Sigmoid colon (tissue), 7 donors: ENCODE results near the gene ACTN1. TPM values are rescaled to one million over a fixed set of nuclear protein-coding genes. Genes with fewer than 3 reads are reported as not detected.

ENCODE experiments used
- DNase-seq: peaks from one replicate; pipeline ENCODE4 v3.0.0-alpha.2; 2019
- H3K27ac ChIP-seq, 4 donors: fragments of 200-600 bp; sonication (generic); one replicate each; pipeline ENCODE4 v1.5.1; 2016 to 2019; ENCODE audit warnings: mild to moderate bottlenecking in 1 of 4
- H3K27me3 ChIP-seq, 3 donors: fragments of 200-600 bp; sonication (generic); one replicate each; pipeline ENCODE4 v1.5.1; 2019; ENCODE audit warnings: mild to moderate bottlenecking in 1 of 3
- H3K36me3 ChIP-seq, 4 donors: fragments of 200-600 bp; sonication (generic); one replicate each; pipeline ENCODE4 v1.5.1; 2016 to 2019
- H3K4me1 ChIP-seq, 4 donors: fragments of 200-600 bp; sonication (generic); one replicate each; pipeline ENCODE4 v1.5.1; 2017 to 2019
- H3K4me3 ChIP-seq, 4 donors: fragments of 200-600 bp; sonication (generic); one replicate each; pipeline ENCODE4 v1.5.1; 2017 to 2019; ENCODE audit warnings: mild to moderate bottlenecking in 2 of 4, moderate library complexity in 1 of 4
- H3K9me3 ChIP-seq, 4 donors: fragments of 200-600 bp in 3 of 4; sonication (generic) in 3 of 4; one replicate each; pipeline versions ENCODE4 v1.5.1 to v1.6.1; 2013 to 2019
- EP300 ChIP-seq, 4 donors: sonication (generic); formaldehyde crosslinking; IDR thresholded peaks; one replicate each; pipeline ENCODE4 v1.6.1; 2017; ENCODE audit warnings: antibody characterized with exemption in 4 of 4
- POLR2A ChIP-seq, 2 donors: fragments of 450-650 bp; IDR thresholded peaks; one replicate each; pipeline ENCODE4 v1.6.1; 2016; ENCODE audit warnings: antibody characterized with exemption in 2 of 2, mild to moderate bottlenecking in 2 of 2, moderate library complexity in 2 of 2
- POLR2AphosphoS5 ChIP-seq, 4 donors: sonication (generic); formaldehyde crosslinking; IDR thresholded peaks; one replicate each; pipeline ENCODE4 v1.6.1; 2017; ENCODE audit warnings: antibody characterized with exemption in 4 of 4
- WGBS, 2 donors: extraction: QIAGEN DNeasy Blood & Tissue Kit; methylation state at CpG; one replicate each; pipeline ENCODE4 v1.1.7; 2013; 5-methylcytosine and 5-hydroxymethylcytosine counted together
- intact Hi-C: fragments of 100-400 bp; cut with DNase I; formaldehyde crosslinking; loops from one replicate; pipeline ENCODE4 v1.15.1; 2023
- polyA plus RNA-seq, 3 donors: library from polyadenylated mRNA; stranded (reverse); fragments of 200-250 nt; gene quantifications; one replicate each; pipeline ENCODE4 v1.2.3, GENCODE V29; 2013
- total RNA-seq, 4 donors: library from RNA; depleted of rRNA; stranded (reverse); fragments of >200 nt; gene quantifications; one replicate each; pipeline ENCODE4 v1.1.0, GENCODE V29; 2016
- TF ChIP-seq, protein P1 (sequence below), 4 experiments: fragments of 450-650 bp in 3 of 4; fragments of 200-600 bp in 1 of 4; IDR thresholded peaks; one replicate each; pipeline ENCODE4 v1.5.1; 2016 to 2019; ENCODE audit warnings: antibody characterized with exemption in 4 of 4, mild to moderate bottlenecking in 3 of 4, moderate library complexity in 2 of 4
- donor health status: healthy with polysubstance abuse.
- donor health status: Bipolar disorder and iron deficiency.
- donor health status: healthy.

The ACTN1 gene
- total and polyA plus RNA-seq, 7 donors: 20.1 to 1,069 (median 372) TPM

- TF ChIP-seq POLR2AphosphoS5 (IDR thresholded peaks at IDR 0.05) (no peak), EP300 (IDR thresholded peaks at IDR 0.05) (no peak), POLR2A (IDR thresholded peaks at IDR 0.05) (no peak)
- TF ChIP-seq, protein P1, sequence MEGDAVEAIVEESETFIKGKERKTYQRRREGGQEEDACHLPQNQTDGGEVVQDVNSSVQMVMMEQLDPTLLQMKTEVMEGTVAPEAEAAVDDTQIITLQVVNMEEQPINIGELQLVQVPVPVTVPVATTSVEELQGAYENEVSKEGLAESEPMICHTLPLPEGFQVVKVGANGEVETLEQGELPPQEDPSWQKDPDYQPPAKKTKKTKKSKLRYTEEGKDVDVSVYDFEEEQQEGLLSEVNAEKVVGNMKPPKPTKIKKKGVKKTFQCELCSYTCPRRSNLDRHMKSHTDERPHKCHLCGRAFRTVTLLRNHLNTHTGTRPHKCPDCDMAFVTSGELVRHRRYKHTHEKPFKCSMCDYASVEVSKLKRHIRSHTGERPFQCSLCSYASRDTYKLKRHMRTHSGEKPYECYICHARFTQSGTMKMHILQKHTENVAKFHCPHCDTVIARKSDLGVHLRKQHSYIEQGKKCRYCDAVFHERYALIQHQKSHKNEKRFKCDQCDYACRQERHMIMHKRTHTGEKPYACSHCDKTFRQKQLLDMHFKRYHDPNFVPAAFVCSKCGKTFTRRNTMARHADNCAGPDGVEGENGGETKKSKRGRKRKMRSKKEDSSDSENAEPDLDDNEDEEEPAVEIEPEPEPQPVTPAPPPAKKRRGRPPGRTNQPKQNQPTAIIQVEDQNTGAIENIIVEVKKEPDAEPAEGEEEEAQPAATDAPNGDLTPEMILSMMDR (IDR thresholded peaks at IDR 0.05): no peak
- WGBS, 2 donors: 87 to 89% methylated on average over 10 of the region's 10 CpGs
- H3K27me3 ChIP-seq: no peaks in the 10 kb centered on the region
- H3K36me3 ChIP-seq: no peaks in the 10 kb centered on the region
- peaks cover 0 to 29% (median 16%) of the 10 kb centered on the region in 4 donors for H3K4me1 ChIP-seq
- DNase-seq: no peak
- no peaks in the 10 kb centered on the region for H3K9me3 ChIP-seq
- intact Hi-C loops: no loop called here
- H3K27ac ChIP-seq: no peak overlapping the region
- no peak overlapping the region for H3K4me3 ChIP-seq
These were observed 24.5 kb upstream of the ACTN1 start for GRCh38 chr14:69003626-69004025.

DNA sequence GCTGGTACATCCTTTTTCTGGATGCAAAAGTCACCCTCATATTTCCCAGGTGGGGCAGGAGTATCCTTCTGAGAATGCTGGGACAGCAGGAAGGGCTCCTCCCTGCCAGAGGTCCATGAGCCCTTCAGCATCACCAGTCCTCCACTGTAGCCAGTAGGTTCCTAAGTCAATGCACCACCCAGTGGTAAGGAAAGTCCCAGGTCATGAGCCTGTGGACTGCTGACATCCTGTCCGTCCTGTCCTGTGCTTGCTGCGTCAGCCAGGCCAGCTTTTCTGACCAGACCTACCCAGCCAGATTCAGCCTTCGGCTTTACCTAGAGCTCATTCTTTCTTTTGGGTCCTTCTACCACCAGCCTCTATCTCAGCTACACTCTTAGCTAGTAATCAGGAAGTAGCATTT lies 23.0 kb upstream of the ACTN1 start:
- 54 to 74% methylated on average over 3 of the region's 3 CpGs for WGBS, 2 donors
- no peak overlapping the region for H3K4me3 ChIP-seq
- no peaks in the 10 kb centered on the region for H3K36me3 ChIP-seq
- no peaks in the 10 kb centered on the region for H3K27me3 ChIP-seq
- no peak for TF ChIP-seq EP300 (IDR thresholded peaks at IDR 0.05)
- TF ChIP-seq, protein P1 (IDR thresholded peaks at IDR 0.05): peak in 1 of 4 experiments; percentile 13
- no peak for TF ChIP-seq POLR2A (IDR thresholded peaks at IDR 0.05)
- TF ChIP-seq POLR2AphosphoS5 (IDR thresholded peaks at IDR 0.05): no peak
- no peak overlapping the region for H3K27ac ChIP-seq
- H3K9me3 ChIP-seq: no peaks in the 10 kb centered on the region
- peaks cover 0 to 22% (median 12%) of the 10 kb centered on the region in 4 donors for H3K4me1 ChIP-seq
- intact Hi-C loops: no loop called here
- DNase-seq: no peak

- Histone ChIP-seq H3K27ac (no peak overlapping the region), H3K4me3 (no peak overlapping the region), H3K4me1 (peaks cover 0 to 21% (median 12%) of the 10 kb centered on the region in 4 donors), H3K27me3 (no peaks in the 10 kb centered on the region), H3K9me3 (no peaks in the 10 kb centered on the region), H3K36me3 (no peaks in the 10 kb centered on the region)
- TF ChIP-seq, protein P1 (IDR thresholded peaks at IDR 0.05): no peak
- TF ChIP-seq EP300 (IDR thresholded peaks at IDR 0.05) (no peak), POLR2A (IDR thresholded peaks at IDR 0.05) (no peak), POLR2AphosphoS5 (IDR thresholded peaks at IDR 0.05) (no peak)
- WGBS, 2 donors: 36 to 76% methylated on average over 2 of the region's 2 CpGs
- intact Hi-C loops: no loop called here
- DNase-seq: no peak
These were observed 22.3 kb upstream of the ACTN1 start for GRCh38 chr14:69001375-69001774.

DNA sequence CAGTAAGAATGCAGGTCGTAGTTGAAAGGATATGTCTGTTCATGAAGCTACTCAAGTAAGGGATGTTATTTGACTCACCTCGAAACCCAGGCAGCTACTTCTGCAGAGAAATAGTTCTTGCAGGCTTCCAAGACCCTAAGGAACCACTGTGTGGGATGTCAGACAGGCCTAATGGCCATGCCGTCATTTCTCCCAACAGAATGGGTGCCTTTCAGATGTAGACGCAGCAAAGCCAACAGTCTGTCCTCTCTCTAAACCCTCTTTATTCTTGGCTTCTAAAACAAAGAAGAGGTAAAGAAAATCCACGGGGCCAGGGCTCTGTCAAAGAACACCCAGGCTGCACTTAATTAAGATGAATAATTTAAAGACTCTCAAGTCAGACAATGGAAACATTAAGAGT lies 19.0 kb upstream of the ACTN1 start:
- 90 to 92% methylated on average over 5 of the region's 5 CpGs for WGBS, 2 donors
- no peaks in the 10 kb centered on the region for H3K36me3 ChIP-seq
- no peak overlapping the region for H3K27ac ChIP-seq
- no peaks in the 10 kb centered on the region for H3K9me3 ChIP-seq
- DNase-seq: no peak
- intact Hi-C loops: no loop called here
- H3K27me3 ChIP-seq: no peaks in the 10 kb centered on the region
- no peak overlapping the region for H3K4me3 ChIP-seq
- no peaks in the 10 kb centered on the region for H3K4me1 ChIP-seq
- no peak for TF ChIP-seq POLR2AphosphoS5 (IDR thresholded peaks at IDR 0.05)
- TF ChIP-seq, protein P1 (IDR thresholded peaks at IDR 0.05): no peak
- TF ChIP-seq POLR2A (IDR thresholded peaks at IDR 0.05): no peak
- no peak for TF ChIP-seq EP300 (IDR thresholded peaks at IDR 0.05)

DNA sequence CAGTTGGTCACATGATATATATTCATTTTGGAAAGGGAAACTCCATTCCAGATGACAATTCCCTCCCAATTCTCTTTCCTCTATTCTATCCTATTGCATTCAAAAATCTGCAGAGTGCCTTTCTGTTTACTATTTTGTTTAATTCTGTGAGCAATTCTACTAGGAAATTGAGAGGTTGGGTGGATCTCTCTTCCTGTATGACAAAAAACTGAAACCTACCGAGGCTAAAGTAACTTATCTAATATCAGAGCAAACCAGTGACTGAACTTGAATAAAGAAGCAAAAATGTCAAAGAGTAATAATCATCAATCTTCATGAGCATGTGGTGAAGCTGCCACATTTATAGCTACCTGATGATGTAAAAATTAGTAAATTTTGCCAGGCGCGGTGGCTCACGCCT lies 16.6 kb upstream of the ACTN1 start:
- Histone ChIP-seq H3K4me1 (no peaks in the 10 kb centered on the region), H3K27ac (no peak overlapping the region), H3K9me3 (no peaks in the 10 kb centered on the region), H3K27me3 (no peaks in the 10 kb centered on the region), H3K4me3 (no peak overlapping the region), H3K36me3 (no peaks in the 10 kb centered on the region)
- intact Hi-C loops: no loop called here
- 88 to 89% methylated on average over 4 of the region's 4 CpGs for WGBS, 2 donors
- TF ChIP-seq POLR2A (IDR thresholded peaks at IDR 0.05): no peak
- no peak for TF ChIP-seq EP300 (IDR thresholded peaks at IDR 0.05)
- TF ChIP-seq, protein P1 (IDR thresholded peaks at IDR 0.05): no peak
- no peak for TF ChIP-seq POLR2AphosphoS5 (IDR thresholded peaks at IDR 0.05)
- no peak for DNase-seq
